Kidney (tissue), 14 donors: ENCODE measurements around the gene AMBN. TPM values are rescaled to one million over a fixed set of nuclear protein-coding genes. Genes with fewer than 3 reads are reported as not detected.

Experiments used
- DNase-seq, 5 donors: peaks; one replicate each; pipeline ENCODE4 v3.0.0-alpha.2; 2013 to 2020
- FAIRE-seq: peaks from 2 replicates; lab custom pipeline; 2012; peaks lifted over from hg19 to GRCh38; lab: Jason Lieb, UNC
- H3K27ac ChIP-seq, 2 donors: one replicate each; pipeline ENCODE4 v1.7.0; 2013; ENCODE audit warnings: low read depth in 2 of 2, low read length in 2 of 2, inconsistent platforms in 1 of 2
- H3K27me3 ChIP-seq: one replicate; pipeline ENCODE4 v1.7.1; 2013; ENCODE audit warnings: low read length, inconsistent platforms; ENCODE audit not compliant: control insufficient read depth, insufficient read depth
- H3K36me3 ChIP-seq, 3 donors: one replicate each; pipeline versions ENCODE4 v1.7.0 to v1.7.1; 2013; ENCODE audit warnings: low read length in 3 of 3, control low read depth in 1 of 3, inconsistent platforms in 1 of 3; ENCODE audit not compliant: insufficient read depth in 3 of 3, control insufficient read depth in 2 of 3
- H3K4me1 ChIP-seq, 3 donors: one replicate each; pipeline versions ENCODE4 v1.7.0 to v1.7.1; 2013; ENCODE audit warnings: low read length in 3 of 3, inconsistent platforms in 1 of 3, low read depth in 1 of 3; ENCODE audit not compliant: control insufficient read depth in 2 of 3, insufficient read depth in 2 of 3
- H3K4me3 ChIP-seq, 3 donors: one replicate each; pipeline versions ENCODE4 v1.7.0 to v1.8.1; 2013; ENCODE audit warnings: low read length in 3 of 3, control low read depth in 1 of 3, inconsistent platforms in 1 of 3
- H3K9ac ChIP-seq, 3 donors: one replicate each; pipeline versions ENCODE4 v1.7.0 to v1.7.1; 2013; ENCODE audit warnings: low read length in 3 of 3, control low read depth in 1 of 3, inconsistent platforms in 1 of 3
- H3K9me3 ChIP-seq, 3 donors: one replicate each; pipeline versions ENCODE4 v1.7.0 to v1.7.1; 2013; ENCODE audit warnings: low read length in 3 of 3, control low read depth in 1 of 3, inconsistent platforms in 1 of 3; ENCODE audit not compliant: control insufficient read depth in 2 of 3, insufficient read depth in 1 of 3
- intact Hi-C: fragments of 100-400 bp; cut with DNase I; formaldehyde crosslinking; loops from one replicate; pipeline ENCODE4 v1.11.1; 2022
- polyA plus RNA-seq: library from polyadenylated mRNA; stranded (reverse); fragments of 350-450 nt; fragmentation: Illumina TruSeq; extraction: RNeasy Lipid Tissue Mini Kit (QIAGEN cat#74804); gene quantifications from one replicate; pipeline ENCODE4 v1.2.3, GENCODE V29; 2014; ENCODE audit warnings: low read depth, low replicate concordance; ENCODE audit not compliant: insufficient read depth
- total RNA-seq: library from RNA; stranded (reverse); fragmentation: NEBNext Ultra II Directional; extraction: Animal tissue kit (Norgen Biotek cat#: 25700); gene quantifications from one replicate; pipeline ENCODE4 v1.2.1, GENCODE V29; 2021
- TF ChIP-seq, protein P1 (sequence below): IDR thresholded peaks from 3 replicates; pipeline ENCODE4 v1.5.1; 2012; ENCODE audit warnings: mild to moderate bottlenecking, moderate library complexity, borderline replicate concordance; ENCODE audit not compliant: insufficient read depth; ENCODE audit errors: extremely low read depth
- donor health status: control.
- donor health status: control.
- donor health status: control.
- donor health status: control.
- donor health status: control.
- donor health status: DM: yes; HTN: yes; CAD: no.
- donor health status: Normal renal cell carcinoma (clear cell type).

Gene AMBN
- total and polyA plus RNA-seq, 2 donors from 2014 or later = not detected

DNA sequence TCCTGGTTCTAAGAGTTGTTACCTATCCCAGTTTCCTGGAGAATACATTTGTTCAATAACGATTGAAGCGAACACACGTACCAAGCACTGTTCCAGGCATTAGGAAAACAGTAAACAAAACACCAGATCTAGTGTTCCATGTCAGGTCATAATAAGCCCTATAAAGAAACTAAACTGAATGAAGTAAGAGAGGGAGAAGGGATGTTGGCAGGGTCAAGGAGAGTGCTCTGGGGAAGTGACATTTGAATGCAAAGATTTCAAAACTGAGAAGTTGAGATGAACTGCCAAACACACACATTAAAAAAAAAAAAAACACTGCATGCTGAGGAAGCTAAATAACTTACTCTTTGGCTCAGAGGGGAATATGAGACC lies 22.1 kb downstream of the AMBN start:
- intact Hi-C loops = no loop called here
- Histone ChIP-seq H3K27me3 (no peaks in the 10 kb centered on the region), H3K9me3 (no peaks in the 10 kb centered on the region), H3K9ac (no peak overlapping the region), H3K27ac (peak overlapping the region in 1 of 2 donors; percentile 51), H3K4me1 (peaks cover 0 to 6% (median 2%) of the 10 kb centered on the region in 3 donors), H3K36me3 (no peaks in the 10 kb centered on the region), H3K4me3 (peak overlapping the region in 2 of 3 donors; percentile 63 to 68)
- DNase-seq = peak in 1 of 5 donors; percentile 8
- TF ChIP-seq, protein P1, sequence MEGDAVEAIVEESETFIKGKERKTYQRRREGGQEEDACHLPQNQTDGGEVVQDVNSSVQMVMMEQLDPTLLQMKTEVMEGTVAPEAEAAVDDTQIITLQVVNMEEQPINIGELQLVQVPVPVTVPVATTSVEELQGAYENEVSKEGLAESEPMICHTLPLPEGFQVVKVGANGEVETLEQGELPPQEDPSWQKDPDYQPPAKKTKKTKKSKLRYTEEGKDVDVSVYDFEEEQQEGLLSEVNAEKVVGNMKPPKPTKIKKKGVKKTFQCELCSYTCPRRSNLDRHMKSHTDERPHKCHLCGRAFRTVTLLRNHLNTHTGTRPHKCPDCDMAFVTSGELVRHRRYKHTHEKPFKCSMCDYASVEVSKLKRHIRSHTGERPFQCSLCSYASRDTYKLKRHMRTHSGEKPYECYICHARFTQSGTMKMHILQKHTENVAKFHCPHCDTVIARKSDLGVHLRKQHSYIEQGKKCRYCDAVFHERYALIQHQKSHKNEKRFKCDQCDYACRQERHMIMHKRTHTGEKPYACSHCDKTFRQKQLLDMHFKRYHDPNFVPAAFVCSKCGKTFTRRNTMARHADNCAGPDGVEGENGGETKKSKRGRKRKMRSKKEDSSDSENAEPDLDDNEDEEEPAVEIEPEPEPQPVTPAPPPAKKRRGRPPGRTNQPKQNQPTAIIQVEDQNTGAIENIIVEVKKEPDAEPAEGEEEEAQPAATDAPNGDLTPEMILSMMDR = no peak
- no peak for FAIRE-seq

DNA sequence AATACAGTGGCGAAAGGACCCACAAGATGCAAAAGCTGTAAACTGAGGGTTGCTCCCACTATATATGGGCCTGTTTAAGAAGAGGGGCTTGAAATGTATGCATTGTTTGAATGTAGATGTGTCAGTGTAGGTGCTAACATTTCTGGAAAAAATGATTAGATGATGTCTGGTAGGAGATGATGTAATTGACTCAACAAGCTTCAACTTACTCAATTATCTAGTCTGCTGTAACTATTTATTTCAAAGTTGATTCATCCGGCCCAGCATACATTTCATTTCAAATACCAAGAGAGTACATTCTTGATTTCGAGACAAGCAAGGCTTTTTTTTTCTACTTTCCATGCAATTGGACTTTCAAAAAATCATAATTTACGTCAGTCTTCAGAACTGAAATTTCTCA lies 27.2 kb downstream of the AMBN start:
- Histone ChIP-seq H3K4me1 (peaks cover 0 to 3% (median 2%) of the 10 kb centered on the region in 3 donors), H3K4me3 (no peak overlapping the region), H3K9ac (no peak overlapping the region), H3K27ac (no peak overlapping the region), H3K27me3 (no peaks in the 10 kb centered on the region), H3K36me3 (no peaks in the 10 kb centered on the region), H3K9me3 (no peaks in the 10 kb centered on the region)
- peak in 1 of 5 donors; percentile 43 for DNase-seq
- no peak for FAIRE-seq
- intact Hi-C loops = no loop called here
- TF ChIP-seq, protein P1 = no peak

DNA sequence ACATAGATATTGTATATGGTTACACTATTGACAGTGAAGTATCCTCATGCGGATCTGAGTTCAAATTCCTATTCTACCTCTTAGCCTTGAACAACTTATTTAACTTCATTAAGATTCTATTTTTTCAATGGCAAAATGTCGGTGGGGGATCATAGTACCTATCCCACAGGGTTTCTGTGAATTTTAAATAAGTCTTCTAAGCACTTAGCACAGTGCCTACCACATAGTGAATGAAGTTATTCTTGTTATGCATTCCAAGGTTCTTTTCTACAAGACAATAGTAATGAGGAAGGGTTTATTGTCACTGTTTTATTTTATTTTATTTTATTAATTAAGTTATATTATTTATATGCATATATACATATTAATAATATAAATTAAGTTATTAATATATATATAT lies 27.7 kb downstream of the AMBN start:
- Histone ChIP-seq H3K4me3 (no peak overlapping the region), H3K9me3 (no peaks in the 10 kb centered on the region), H3K27ac (no peak overlapping the region), H3K9ac (no peak overlapping the region), H3K36me3 (no peaks in the 10 kb centered on the region), H3K27me3 (no peaks in the 10 kb centered on the region), H3K4me1 (peaks cover 0 to 2% (median 0%) of the 10 kb centered on the region in 3 donors)
- DNase-seq = no peak
- TF ChIP-seq, protein P1 = no peak
- intact Hi-C loops = no loop called here
- FAIRE-seq = no peak

DNA sequence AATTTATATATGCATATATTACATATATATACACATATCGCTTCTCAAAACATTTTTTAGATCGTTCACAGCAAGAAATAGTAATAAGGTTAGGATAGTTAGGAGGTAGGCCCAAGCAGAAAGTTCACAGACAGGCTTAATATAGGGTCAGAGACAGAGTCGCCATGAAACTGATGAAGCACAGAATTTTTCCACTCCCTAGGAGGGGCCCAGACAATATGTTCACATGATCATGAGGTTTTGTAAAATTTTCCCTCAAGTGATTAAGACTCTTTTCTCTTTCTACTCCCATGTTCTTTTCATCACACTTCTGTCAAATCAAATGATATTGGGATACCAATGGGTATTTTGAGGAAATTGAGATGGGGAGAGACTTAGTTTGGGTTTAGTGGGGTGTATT lies 31.3 kb downstream of the AMBN start:
- DNase-seq (no peak), FAIRE-seq (no peak)
- TF ChIP-seq, protein P1 = no peak
- no peak overlapping the region for H3K27ac ChIP-seq
- H3K36me3 ChIP-seq = no peaks in the 10 kb centered on the region
- H3K27me3 ChIP-seq = no peaks in the 10 kb centered on the region
- H3K4me3 ChIP-seq = no peak overlapping the region
- no peaks in the 10 kb centered on the region for H3K9me3 ChIP-seq
- H3K4me1 ChIP-seq = no peaks in the 10 kb centered on the region
- intact Hi-C loops = no loop called here
- no peak overlapping the region for H3K9ac ChIP-seq
